Prostate gland (tissue), 2 donors: Measurements from ENCODE around the gene C1R. TPM values are rescaled to one million over a fixed set of nuclear protein-coding genes. Genes with fewer than 3 reads are reported as not detected.
A peak's percentile ranks its signal among the peaks of the same experiment; 100 is the strongest.
"Not testable (repeated sequence)": the region's sequence is repeated elsewhere in the genome, so short reads cannot be mapped to it uniquely, and the experiment has no call there.

Source experiments
- DNase-seq: peaks from one replicate; pipeline ENCODE4 v3.0.0-alpha.2; 2019; ENCODE audit warnings: low spot score
- H3K27ac ChIP-seq, 2 donors: fragments of 200-600 bp; sonication (generic); 2 replicates each; pipeline ENCODE4 v1.5.1; 2017 to 2019
- H3K27me3 ChIP-seq: fragments of 200-600 bp; sonication (generic); replicated peaks from 2 replicates; pipeline ENCODE4 v1.5.1; 2019; ENCODE audit not compliant: insufficient read depth
- H3K36me3 ChIP-seq, 2 donors: fragments of 200-600 bp; sonication (generic); 1 replicate in 1 of 2; 2 replicates in 1 of 2; pipeline versions ENCODE4 v1.5.1 to v1.8.1; 2017 to 2019
- H3K4me1 ChIP-seq: fragments of 200-600 bp; sonication (generic); replicated peaks from 2 replicates; pipeline ENCODE4 v1.5.1; 2019
- H3K4me3 ChIP-seq, 2 donors: fragments of 200-600 bp; sonication (generic); 2 replicates each; pipeline ENCODE4 v1.5.1; 2017 to 2019
- H3K9me3 ChIP-seq: fragments of 200-600 bp; sonication (generic); 2 replicates; pipeline ENCODE4 v1.5.1; 2017
- POLR2A ChIP-seq: fragments of 450-650 bp; IDR thresholded peaks from one replicate; pipeline ENCODE4 v1.6.1; 2016; ENCODE audit warnings: antibody characterized with exemption, mild to moderate bottlenecking
- POLR2AphosphoS5 ChIP-seq: sonication (generic); formaldehyde crosslinking; IDR thresholded peaks from one replicate; pipeline ENCODE4 v1.6.1; 2017; ENCODE audit warnings: antibody characterized with exemption
- WGBS: methylation state at CpG from one replicate; pipeline ENCODE4 v1.1.5; 2018; 5-methylcytosine and 5-hydroxymethylcytosine counted together
- intact Hi-C: fragments of 100-400 bp; cut with DNase I; formaldehyde crosslinking; loops from one replicate; pipeline ENCODE4 v1.14.2; 2022
- total RNA-seq, 2 donors: library from RNA; depleted of rRNA; stranded (reverse); fragments of >200 nt; gene quantifications; one replicate each; pipeline ENCODE4 v1.1.0, GENCODE V29; 2016
- TF ChIP-seq, protein P1 (sequence below), 4 experiments: fragments of 200-600 bp in 2 of 4; fragments of 450-650 bp in 2 of 4; sonication (generic) in 2 of 4; IDR thresholded peaks; 1 replicate in 3 of 4; 2 replicates in 1 of 4; pipeline ENCODE4 v1.5.1; 2016 to 2019; ENCODE audit warnings: antibody characterized with exemption in 4 of 4, mild to moderate bottlenecking in 2 of 4, moderate library complexity in 2 of 4

The C1R gene
- total RNA-seq, 2 donors from 2014 or later: 104 to 261 TPM

DNA sequence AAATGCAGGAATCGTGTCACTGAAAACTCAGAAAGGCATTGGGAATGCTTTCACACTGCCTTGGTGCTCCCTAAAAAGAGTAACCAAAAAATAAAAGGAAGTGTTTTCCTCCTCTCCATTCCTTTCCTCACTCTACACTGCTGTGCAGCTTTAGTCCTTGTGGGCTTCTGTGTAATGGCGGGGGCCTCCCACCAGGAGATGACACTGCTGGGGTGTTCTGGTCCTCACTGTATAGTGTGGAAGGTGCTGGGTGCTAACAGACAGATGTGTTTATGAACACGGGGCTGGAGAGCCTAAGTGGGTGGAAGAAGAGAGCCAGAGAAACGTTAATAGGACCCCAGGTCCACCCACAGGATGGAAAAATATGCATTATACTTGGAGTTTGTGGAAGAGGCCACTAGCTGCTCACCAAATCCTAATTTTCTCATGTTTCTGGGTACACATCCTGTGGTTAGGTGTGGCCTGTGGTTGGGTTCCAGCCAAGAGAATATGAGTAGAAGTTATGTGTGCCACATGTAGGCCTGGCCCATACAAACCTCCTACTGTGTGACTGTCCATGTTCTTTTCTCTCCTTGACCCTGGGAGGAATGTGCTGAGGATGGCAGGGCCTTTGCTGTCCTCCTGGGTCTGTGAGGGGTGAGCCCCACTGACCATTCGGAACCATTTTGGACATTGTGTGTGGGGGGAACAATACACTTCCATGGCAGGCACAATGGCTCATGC lies 45.7 kb downstream of the C1R start:
- Histone ChIP-seq H3K36me3 (no peaks in the 10 kb centered on the region), H3K4me3 (no peak overlapping the region), H3K4me1 (no peaks in the 10 kb centered on the region), H3K27ac (no peak overlapping the region), H3K9me3 (no peaks in the 10 kb centered on the region), H3K27me3 (no peaks in the 10 kb centered on the region)
- intact Hi-C loops: no loop called here
- TF ChIP-seq POLR2AphosphoS5 (no peak), POLR2A (no peak)
- TF ChIP-seq, protein P1, sequence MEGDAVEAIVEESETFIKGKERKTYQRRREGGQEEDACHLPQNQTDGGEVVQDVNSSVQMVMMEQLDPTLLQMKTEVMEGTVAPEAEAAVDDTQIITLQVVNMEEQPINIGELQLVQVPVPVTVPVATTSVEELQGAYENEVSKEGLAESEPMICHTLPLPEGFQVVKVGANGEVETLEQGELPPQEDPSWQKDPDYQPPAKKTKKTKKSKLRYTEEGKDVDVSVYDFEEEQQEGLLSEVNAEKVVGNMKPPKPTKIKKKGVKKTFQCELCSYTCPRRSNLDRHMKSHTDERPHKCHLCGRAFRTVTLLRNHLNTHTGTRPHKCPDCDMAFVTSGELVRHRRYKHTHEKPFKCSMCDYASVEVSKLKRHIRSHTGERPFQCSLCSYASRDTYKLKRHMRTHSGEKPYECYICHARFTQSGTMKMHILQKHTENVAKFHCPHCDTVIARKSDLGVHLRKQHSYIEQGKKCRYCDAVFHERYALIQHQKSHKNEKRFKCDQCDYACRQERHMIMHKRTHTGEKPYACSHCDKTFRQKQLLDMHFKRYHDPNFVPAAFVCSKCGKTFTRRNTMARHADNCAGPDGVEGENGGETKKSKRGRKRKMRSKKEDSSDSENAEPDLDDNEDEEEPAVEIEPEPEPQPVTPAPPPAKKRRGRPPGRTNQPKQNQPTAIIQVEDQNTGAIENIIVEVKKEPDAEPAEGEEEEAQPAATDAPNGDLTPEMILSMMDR (IDR thresholded peaks at IDR 0.05): no peak
- 80% methylated on average over 5 of the region's 5 CpGs for WGBS
- DNase-seq: no peak

DNA sequence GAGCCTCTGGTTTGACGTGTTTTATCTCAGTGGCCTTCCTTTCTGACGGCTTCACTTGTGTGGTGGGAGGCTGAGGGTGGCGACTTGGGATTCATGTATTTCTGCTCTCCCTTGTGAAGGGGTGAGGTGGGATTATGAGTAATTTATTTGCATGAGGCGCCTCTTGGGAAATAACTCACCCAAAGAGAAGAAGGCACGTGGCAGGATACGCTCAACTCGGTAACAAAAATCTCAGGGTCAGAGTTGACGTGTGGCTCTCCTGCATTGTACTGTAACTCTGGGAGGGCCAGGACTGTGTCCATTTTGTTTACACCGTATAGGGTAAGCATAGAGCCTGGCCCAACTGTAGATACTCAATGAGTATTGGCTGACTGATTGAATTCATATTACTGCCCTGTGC lies 46.3 kb downstream of the C1R start:
- no peak overlapping the region for H3K4me3 ChIP-seq
- DNase-seq: no peak
- intact Hi-C loops: no loop called here
- H3K4me1 ChIP-seq: no peaks in the 10 kb centered on the region
- H3K27me3 ChIP-seq: no peaks in the 10 kb centered on the region
- no peaks in the 10 kb centered on the region for H3K36me3 ChIP-seq
- no peak for TF ChIP-seq POLR2A
- TF ChIP-seq, protein P1 (IDR thresholded peaks at IDR 0.05): no peak
- TF ChIP-seq POLR2AphosphoS5: no peak
- H3K9me3 ChIP-seq: no peaks in the 10 kb centered on the region
- 92% methylated on average over 9 of the region's 9 CpGs for WGBS
- no peak overlapping the region for H3K27ac ChIP-seq

DNA sequence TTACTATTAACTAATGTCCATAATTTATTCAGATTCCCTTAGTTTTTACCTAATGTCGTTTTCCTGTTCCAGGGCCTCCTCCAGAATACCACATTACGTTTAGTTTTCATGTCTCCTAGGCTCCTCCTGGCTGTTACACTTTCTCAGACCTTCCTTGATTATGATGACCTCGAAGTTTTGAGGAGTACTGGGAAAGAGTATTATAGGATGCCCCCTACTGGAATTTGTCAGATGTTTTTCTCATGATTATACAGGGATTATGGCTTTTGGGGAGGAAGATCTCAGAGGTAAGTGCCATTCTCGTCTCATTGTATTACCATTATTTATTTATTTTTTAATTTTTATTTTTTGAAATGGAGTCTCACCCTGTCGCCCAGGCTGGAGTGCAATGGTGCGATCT lies 49.4 kb downstream of the C1R start:
- Histone ChIP-seq H3K27me3 (no peaks in the 10 kb centered on the region), H3K4me1 (no peaks in the 10 kb centered on the region), H3K27ac (no peak overlapping the region), H3K4me3 (no peak overlapping the region), H3K9me3 (no peaks in the 10 kb centered on the region), H3K36me3 (no peaks in the 10 kb centered on the region)
- 61% methylated on average over 6 of the region's 6 CpGs for WGBS
- intact Hi-C loops: no loop called here
- TF ChIP-seq POLR2AphosphoS5 (peak; percentile 31), POLR2A (no peak)
- TF ChIP-seq, protein P1 (IDR thresholded peaks at IDR 0.05): peak in 3 of 4 experiments; percentile 42 to 72 (median 64)
- DNase-seq: no peak

DNA sequence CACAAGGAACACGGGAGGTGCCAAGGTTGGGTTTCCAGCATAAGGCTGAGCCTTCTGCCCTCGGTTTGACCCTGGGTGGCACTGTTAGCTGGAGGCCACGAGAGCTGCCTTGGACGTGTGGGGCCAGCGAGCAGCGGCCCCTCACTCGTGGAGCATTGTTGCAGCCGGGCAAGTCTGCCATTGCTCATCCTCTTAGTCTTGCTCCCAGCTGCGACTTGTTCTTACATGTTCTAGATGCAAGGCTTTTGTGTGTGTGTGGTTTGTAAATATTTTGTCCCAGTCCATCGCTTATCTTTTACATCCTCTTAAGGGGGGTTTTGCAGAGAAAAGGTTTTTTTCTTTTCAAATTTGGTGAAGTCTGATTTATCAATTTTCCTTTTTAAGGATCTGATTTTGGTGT lies 52.8 kb downstream of the C1R start:
- no peaks in the 10 kb centered on the region for H3K36me3 ChIP-seq
- no peaks in the 10 kb centered on the region for H3K27me3 ChIP-seq
- no peaks in the 10 kb centered on the region for H3K4me1 ChIP-seq
- H3K4me3 ChIP-seq: no peak overlapping the region
- 27% methylated on average over 9 of the region's 10 CpGs for WGBS
- no peaks in the 10 kb centered on the region for H3K9me3 ChIP-seq
- no peak overlapping the region for H3K27ac ChIP-seq
- intact Hi-C loops: no loop called here
- DNase-seq: no peak
- no peak for TF ChIP-seq POLR2A
- TF ChIP-seq POLR2AphosphoS5: no peak
- TF ChIP-seq, protein P1 (IDR thresholded peaks at IDR 0.05): no peak

DNA sequence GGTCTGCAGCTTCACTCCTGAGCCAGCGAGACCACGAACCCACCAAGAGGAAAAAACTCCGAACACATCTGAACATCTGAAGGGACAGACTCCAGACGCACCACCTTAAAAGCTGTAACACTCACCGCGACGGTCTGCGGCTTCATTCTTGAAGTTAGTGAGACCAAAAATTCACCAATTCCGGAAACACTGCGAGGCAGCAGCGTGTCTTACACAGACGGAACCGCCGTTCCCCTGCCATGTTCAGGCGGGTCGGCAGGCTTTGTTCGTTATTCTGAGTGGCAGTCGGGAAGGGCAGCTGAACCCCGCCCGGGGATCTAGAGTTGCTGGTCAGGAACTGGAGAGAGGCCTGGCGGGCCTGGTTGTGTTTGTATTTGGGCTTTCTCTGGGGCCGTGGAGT lies 53.7 kb downstream of the C1R start:
- H3K4me1 ChIP-seq: no peaks in the 10 kb centered on the region
- intact Hi-C loops: no loop called here
- no peak overlapping the region for H3K4me3 ChIP-seq
- H3K27me3 ChIP-seq: no peaks in the 10 kb centered on the region
- 90% methylated on average over 22 of the region's 22 CpGs for WGBS
- no peak overlapping the region for H3K27ac ChIP-seq
- DNase-seq: no peak
- no peak for TF ChIP-seq POLR2A
- TF ChIP-seq POLR2AphosphoS5: no peak
- TF ChIP-seq, protein P1 (IDR thresholded peaks at IDR 0.05): no peak
- H3K36me3 ChIP-seq: no peaks in the 10 kb centered on the region
- no peaks in the 10 kb centered on the region for H3K9me3 ChIP-seq

DNA sequence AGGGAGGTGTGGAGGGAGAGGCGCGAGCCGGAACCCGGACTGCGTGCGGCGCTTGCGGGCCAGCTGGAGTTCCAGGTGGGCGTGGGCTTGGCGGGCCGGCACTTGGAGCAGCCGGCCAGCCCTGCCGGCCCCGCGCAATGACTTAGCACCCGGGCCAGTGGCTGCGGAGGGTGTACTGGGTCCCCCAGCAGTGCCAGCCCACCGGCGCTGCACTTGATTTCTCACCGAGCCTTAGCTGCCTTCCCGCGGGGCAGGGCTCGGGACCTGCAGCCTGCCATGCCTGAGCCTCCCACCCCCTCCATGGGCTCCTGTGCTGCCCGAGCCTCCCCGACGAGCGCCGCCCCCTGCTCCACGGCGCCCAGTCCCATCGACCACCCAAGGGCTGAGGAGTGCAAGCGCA lies 54.8 kb downstream of the C1R start:
- H3K27ac ChIP-seq, H3K9me3 ChIP-seq, intact Hi-C loops, H3K4me1 ChIP-seq, H3K4me3 ChIP-seq, DNase-seq, H3K36me3 ChIP-seq, H3K27me3 ChIP-seq: not testable (repeated sequence)
- 94% methylated on average over 17 of the region's 32 CpGs for WGBS
